IPS-NIHi7 (cell line): Measurements from ENCODE around the gene MAN1C1.
"Not testable (repeated sequence)": the region's sequence is repeated elsewhere in the genome, so short reads cannot be mapped to it uniquely, and the experiment has no call there.

Experiments
- DNase-seq: peaks from one replicate; pipeline ENCODE4 v3.0.0; 2012; ENCODE audit warnings: mixed read lengths; ENCODE audit errors: extremely low spot score

MAN1C1 gene

DNA sequence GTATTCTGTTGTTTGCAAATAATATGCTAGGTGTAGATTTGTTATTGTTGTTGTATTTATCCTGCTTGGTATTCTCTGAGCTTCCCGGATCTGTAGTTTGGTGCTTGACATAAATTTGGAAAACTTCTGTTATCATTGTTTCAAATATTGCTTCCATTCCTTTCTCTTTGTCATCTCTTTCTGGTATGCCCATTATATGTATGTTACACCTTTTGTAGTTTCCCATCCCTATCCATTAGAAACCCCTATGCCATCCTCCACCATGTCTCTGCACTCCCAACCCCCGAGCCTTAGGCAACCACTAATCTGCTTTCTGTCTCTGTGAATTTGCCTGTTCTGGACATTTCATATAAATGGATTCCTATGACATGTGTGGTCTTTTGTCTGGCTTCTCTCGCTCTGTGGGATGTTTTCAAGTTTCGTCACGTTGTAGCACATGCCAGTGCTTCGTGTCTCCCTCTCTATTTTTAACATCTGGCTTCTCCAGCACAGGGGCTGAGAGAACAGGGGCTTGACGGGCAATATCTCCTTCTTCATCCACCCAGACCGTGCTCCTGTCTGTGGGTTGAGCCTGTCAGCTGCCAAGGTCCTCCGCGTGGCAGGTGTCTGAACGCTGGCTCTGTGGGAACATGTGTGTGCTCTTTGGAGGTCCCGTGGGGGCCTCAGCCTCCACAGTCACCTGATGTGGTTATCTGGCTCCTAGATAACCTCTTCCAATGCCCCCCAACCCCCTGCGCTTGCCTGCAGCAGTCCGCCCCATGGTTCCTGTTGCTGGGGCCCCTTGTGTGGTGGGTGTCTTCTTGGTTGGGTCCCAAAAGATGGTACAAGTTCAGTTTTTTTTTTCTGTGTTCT is 32.8 kb upstream of the MAN1C1 start:
- no peak for DNase-seq

DNA sequence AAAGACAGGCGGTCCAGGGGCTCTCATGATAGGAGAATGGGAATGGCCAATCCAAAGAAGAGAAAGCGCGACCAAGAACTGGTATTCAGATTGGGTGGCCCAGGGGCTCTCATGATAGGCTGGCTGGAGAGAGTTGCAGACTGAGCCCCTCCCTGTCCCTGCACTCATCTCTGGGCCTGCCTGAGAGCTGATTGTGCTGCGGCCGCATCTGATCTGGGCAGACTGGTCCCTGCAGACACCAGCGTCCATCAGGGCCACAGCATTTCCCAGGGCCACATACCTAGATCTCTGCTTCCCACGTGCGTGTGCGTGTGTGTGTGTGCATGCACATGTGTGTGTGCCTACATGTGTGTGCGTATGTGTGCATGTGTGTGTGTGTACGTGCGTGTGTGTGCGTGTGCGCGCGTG is 30.4 kb upstream of the MAN1C1 start:
- peak; percentile 82 for DNase-seq

DNA sequence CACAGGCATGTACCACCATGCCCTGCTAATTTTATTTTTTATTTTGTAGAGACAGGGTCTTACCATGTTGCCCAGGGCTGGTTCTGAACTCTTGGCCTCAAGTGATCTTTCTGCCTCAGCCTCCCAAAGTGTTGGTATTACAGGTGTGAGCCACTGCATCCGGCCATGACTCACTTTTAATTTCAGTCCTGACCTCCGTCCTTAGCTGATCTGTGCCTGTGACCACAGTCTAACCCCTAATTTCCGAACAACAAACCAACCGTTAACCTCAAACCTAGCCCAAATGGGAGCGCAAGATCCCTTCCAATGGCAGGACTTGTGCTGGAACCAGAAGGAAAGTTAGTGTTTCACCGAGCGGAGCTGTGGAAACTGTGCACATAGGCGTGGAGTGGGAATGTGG is 29.3 kb upstream of the MAN1C1 start:
- DNase-seq, result no peak

DNA sequence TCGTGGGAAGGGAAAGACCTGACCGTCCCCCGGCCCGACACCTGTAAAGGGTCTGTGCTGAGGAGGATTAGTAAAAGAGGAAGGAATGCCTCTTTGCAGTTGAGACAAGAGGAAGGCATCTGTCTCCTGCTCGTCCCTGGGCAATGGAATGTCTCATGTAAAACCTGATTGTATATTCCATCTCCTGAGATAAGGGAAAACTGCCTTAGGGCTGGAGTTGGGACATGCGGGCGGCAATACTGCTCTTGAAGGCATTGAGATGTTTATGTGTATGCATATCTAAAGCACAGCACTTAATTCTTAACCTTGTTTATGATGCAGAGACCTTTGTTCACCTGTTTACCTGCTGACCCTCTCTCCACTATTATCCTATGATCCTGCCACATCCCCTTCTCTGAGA is 28.4 kb upstream of the MAN1C1 start:
- not testable (repeated sequence) for DNase-seq

DNA sequence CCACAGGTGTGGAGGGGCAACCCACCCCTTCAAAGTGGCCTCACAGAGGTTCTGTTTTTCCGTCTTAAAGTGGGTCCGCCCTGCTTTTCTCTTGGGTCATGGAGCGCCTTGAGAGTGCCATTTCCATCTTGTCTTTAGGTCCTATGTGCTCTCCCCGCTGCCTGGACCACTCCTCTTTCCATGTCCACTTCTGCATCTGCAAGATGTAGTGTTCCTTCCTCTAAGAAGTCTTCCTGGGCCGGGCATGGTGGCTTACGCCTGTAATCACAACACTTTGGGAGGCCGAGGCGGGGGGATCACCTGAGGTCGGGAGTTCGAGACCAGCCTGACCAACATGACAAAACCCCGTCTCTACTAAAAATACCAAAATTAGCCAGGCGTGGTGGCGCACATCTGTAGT is 27.8 kb upstream of the MAN1C1 start:
- not testable (repeated sequence) for DNase-seq

DNA sequence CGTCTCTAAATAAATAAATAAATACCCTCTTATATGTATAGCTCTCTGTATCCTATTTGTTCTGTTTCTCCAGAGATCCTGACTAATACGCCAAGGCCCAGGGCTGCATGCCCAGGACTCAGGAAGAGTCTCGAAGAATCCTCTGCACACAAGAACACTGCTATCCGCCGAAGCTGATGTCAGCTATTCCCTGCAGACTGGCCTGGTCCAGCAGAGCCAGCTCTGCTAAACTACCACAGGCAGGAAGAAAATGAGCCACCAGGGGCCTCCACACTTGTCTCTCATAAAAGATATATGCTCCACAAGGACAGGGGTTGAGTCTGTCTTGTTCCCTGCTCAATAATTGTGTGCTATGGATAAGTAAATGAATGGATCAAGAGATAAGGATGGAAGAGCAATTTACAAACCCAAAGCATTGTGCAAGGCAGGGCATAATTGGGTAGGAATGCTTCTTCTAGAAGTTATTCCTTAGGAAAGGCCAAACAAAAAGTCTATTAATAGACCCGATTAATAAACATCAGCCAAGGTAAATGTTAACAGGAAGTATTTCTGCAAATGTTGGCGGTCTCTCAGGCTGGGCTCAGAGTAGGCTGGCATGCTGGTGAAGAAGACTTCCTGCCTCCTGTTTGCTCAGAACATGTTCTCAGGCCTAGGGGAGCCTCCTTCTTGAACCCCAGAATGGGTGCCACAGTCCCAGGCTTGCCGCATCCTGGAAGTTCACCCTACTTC is 26.3 kb upstream of the MAN1C1 start:
- DNase-seq, result no peak

DNA sequence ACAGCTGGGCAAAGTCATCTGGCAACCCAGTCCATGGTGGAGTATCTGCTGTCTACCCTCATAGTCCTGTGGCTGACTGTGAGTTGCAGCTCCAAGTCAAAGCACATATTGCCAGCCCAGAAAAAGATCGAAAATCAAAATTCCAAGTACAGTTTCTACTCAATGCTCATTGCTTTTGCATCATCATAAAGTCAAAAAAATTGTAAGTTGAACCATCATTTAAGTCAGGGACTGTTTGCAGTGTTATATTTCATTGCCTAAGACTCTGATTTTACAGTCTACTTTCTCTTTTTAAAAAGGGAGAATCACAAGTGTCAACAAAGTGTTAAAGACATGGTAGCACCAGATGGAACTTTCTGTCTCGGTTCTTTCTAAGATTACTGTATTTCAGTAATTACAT is 22.7 kb upstream of the MAN1C1 start:
- no peak for DNase-seq

DNA sequence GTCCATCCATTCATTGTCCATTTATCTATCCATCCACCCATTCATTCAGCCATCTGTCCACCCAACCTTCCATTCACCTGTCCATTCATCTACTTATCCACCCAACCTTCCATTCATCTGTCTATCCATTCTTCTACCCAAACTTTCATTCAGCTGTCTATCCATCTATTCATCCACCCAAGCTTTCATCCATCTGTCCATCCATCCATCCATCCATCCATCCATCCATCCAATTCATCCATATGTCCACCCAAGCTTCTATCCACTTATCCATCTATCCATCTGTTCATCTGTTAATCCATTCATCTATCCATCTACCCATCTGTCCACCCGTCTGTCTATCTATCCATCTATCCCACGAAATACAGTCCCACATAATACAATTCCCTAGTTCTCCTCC is 21.6 kb upstream of the MAN1C1 start:
- no peak for DNase-seq

DNA sequence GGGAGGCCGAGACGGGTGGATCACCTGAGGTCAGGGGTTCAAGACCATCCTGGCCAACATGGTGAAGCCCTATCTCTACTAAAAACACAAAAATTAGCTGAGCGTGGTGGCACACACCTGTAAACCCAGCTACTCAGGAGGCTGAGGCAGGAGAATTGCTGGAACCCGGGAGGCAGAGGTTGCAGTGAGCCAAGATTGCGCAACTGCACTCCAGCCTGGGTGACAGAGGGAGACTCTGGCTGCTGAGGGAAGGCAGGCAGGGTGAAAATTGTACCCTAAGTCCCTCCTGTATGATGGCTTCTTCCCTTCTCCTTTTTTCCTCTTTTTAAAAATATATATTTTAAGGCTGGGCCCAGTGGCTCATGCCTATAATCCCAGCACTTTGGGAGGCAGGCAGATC is 19.9 kb upstream of the MAN1C1 start:
- DNase-seq, result not testable (repeated sequence)

DNA sequence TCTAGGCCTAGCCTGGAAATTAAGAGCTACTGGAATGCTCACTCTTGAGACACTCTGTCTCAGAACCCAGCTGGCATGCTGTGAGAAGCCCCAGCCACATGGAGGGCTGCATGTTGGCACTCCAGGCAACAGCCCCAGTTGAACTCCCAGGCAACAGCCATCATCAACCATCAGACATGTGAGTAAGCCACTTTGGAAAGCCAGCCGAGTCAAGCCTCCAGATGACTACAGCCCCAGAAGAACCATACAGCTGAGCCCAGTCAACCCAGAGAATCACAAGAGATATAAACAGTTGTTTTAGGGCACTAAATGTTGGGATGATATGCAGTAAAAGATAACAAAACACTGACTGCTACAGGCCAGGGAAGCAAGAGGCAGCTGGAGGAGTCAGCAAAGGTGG is 17.7 kb upstream of the MAN1C1 start:
- no peak for DNase-seq

DNA sequence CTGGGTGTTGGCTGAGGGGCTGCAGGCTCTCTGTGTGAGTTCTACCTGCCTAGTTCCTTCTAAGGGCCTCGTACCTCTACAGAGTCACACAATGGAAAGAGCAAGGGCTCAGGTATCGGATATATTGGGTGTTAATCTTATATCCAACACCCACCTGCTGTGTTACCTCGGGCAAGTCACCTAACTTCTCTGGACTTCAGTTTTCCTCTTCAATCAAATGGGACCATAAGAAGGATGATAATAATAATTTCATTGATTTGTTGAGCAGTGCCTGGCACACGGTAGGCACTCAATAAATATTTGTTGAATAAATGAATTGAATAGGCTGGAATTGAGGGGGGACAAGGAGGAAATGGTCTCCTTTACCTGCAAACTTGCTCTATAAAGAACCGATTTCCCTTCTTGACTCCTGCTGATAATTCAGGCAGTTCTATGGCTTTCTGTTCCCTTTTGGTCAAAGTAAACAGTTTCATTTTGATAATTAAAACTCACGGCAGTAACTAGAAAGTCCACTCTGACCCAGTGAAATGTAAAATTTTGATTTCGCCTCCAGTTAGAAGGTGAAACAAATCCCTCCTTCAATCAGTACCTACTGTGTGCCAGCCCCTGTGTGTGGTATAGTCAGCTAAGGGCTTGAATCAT is 16.5 kb upstream of the MAN1C1 start:
- no peak for DNase-seq

DNA sequence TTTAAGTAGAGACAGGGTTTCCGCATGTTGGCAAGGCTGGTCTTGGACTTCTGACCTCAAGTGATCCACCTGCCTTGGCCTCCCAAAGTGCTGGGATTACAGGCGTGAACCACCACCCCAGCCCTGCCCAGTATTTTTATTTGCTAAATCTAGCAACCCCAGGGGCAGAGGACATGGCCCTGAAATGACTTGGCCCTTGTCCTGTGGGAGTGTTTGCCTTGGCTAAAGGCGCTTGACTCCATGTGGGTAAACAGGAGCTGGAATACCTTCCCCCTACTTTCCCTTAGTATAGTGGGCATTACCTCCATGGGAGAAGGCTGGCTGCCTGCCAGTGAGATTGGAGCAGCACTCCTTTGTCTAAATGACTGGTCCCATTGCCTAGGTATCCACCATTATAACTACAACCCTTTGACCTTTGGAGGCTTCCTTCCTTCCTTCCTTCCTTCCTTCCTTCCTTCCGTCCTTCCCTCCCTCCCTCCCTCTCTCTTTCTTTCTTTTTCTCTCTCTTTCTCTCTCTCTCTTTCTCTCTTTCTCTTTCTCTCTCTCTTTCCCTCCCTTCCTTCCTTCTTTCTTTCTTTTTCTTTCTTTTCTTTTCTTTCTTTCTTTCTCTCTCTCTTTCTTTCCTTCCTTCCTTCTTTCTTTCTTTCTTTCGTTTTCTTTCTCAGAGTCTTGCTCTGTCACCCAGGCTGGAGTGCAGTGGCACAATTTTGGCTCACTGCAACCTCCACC is 15.5 kb upstream of the MAN1C1 start:
- DNase-seq, result not testable (repeated sequence)

DNA sequence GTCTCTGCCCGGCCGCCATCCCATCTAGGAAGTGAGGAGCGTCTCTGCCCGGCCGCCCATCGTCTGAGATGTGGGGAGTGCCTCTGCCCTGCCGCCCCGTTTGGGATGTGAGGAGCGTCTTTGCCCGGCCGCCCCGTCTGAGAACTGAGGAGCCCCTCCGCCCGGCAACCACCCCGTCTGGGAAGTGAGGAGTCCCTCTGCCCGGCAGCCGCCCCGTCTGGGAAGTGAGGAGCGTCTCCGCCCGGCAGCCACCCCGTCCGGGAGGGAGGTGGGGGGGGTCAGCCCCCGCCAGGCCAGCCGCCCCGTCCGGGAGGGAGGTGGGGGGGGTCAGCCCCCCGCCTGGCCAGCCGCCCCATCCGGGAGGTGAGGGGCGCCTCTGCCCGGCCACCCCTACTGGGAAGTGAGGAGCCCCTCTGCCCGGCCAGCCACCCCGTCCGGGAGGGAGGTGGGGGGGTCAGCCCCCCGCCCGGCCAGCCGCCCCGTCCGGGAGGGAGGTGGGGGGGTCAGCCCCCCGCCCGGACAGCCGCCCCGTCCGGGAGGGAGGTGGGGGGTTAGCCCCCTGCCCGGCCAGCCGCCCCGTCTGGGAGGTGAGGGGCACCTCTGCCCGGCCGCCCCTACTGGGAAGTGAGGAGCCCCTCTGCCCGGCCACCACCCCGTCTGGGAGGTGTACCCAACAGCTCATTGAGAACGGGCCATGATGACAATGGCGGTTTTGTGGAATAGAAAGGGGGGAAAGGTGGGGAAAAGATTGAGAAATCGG is 12.6 kb upstream of the MAN1C1 start:
- not testable (repeated sequence) for DNase-seq

DNA sequence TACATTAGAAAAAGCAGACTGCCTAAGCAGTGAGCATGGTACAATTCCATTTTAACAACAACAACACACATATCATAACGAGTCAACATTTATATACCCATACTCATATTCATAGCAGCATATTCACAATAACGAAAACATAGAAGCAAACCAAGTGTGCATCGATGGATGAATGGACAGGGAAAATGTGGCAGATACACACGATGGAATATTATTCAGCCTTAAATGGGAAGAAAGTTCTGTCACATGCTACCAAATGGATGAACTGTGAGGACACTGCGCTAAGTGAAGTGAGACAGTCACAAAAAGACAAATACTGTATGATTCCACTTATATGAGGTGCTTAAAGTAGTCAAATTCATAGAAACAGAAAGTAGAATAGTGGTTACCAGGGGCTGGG is 9.5 kb upstream of the MAN1C1 start:
- DNase-seq, result no peak

DNA sequence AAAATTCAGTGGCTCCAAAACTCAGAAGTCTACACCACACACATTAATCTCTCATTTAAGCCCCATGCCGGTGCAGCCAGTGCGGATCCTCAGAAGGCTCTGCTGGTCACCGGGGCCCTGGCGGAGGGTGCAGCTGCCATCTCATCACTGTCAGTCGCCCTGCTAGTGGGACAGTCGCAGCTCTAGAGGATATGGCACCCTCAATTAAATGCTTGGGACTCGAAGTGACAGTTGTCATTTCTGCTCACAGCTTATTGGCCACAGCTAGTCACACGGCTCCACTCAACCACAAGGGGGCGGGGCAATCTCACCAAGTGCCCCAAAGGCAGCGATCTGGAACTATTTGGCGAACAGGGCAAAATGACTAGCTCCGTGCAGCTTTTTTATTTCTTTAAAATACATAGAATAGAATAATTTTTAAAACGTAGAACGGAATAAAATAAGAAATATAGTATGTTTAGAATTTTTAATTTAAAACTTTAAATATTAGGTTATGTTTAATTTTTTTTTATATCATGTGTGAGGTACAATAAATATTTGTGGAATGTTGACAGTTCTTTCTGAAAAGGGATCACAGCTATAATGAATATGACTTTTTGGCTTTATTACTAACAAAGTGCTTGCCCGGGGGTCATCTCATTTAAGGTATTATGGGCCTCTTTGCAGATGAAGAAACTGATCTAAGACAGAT is 8.0 kb upstream of the MAN1C1 start:
- DNase-seq, result peak; percentile 77

DNA sequence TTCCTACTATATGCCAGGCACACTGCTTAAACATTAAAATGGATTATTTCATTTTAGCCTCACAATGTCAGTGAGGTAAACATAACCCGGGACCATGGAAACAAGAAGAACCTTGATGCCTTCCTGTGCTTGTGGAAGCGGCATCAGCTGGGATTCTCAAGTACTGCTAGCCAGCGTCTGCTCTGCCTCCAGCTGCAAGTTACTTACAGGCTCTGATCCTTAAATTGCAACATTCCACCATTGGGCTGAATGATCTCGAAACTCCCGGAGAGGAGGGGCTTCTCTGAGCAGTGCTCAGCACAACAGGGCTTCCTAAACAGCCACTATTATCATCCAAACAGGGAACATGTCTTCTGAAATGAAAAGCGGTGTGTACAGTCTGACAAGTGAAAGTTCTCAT is 6.7 kb upstream of the MAN1C1 start:
- no peak for DNase-seq

DNA sequence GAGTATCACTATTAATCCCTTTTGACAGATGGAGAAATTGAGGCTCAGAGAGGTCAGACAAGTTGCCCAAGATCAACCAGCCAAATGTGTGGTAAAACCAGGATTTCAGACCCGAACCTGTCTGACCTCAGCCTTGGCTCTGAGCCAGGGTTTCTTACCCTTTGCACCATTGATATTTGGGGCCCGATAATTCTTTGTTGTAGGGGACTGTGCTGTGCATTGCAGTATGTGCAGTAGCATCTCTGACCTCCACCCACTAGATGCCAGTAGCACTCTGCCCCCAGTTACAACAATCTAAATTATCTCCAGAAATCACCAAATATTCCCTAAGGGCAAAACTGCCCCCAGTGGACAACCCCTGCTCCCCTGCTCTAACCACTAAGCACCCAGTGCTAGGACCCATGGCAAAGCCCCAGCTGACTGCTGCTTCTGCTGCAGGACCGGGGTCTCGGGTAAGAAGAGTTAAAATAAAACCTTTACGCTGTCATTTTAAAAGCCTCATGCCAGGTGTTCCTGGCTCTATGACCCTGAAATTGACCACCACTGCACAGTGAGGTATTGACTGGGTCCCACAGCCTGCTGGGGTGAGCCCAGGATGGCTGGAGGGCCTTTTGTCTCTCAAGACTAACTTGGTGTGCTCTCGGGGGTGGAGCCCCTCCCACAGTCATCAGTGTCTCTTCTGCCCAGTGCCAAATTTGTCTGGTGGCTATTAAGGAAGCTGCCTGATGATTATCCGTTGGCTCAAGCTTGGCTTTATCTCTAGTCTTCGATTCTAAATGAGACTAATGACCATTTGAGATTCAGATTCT is 5.6 kb upstream of the MAN1C1 start:
- DNase-seq, result no peak

DNA sequence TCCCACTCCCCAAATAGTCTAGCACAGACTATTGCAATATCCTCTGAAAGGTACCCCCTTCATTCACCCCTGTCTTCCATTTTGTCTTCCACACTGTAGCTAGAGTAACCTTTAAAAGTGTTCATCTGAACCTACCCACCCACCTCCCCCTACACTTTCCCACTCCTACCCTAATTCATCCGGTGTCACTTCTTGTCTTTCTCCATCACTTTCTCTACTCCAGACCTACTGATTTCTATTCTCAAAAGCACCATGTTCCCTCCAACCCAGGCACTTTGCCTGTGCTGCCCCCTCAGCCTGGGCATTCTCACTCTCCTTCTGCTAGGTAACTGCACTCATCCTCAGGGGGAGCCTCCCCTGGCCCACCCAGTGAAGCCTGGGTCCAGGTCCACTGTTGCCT is 4.7 kb upstream of the MAN1C1 start:
- DNase-seq, result no peak

DNA sequence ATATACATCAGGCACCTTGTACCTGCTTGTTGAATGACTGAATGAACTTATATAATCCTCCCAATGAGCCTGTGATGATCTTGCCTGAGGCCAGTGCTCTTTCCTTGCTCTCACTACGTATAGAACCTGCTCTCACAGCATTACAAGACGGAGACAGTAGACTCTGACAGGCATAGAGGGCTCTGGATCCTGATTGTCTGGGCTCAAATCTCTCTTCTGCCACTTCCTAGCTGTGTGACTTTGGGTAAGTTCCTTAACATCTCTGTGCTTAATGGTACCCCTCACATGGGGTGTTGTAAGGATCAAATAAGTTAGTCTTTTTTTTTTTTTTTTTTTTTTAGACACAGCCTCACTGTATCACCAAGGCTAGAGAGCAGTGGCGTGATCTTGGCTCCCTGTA is 4.2 kb upstream of the MAN1C1 start:
- no peak for DNase-seq

DNA sequence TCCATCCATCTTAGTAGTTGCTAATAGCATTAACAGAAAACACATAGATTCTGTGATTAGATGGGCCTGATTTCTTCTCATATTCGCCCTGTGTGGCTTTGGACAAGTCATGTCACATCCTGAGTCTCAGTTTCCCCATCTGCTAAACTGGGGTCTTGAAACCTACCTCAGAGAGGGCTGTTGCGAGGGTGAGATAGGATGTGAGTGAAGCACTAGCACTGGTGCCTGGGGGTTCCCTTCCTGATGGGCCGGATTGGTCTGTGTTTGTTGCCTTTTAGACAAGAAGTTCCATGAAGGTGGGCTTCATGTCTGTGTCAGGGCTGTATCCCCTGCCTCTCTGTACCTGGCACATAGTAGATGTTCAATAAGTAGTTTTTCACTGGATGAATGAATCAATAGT is 3.5 kb upstream of the MAN1C1 start:
- DNase-seq, result no peak
